ENCODE measurements around the gene CCM2.

The CCM2 gene

GRCh38 chr7:44969049-44969700, 30.8 kb upstream of the CCM2 start:
- DNase-seq (ENCODE audit: low read depth in 2 of 2) = no peak

- no peak for DNase-seq (ENCODE audit: low read depth in 2 of 2)
These were observed 30.1 kb upstream of the CCM2 start for GRCh38 chr7:44969701-44970522.

DNA sequence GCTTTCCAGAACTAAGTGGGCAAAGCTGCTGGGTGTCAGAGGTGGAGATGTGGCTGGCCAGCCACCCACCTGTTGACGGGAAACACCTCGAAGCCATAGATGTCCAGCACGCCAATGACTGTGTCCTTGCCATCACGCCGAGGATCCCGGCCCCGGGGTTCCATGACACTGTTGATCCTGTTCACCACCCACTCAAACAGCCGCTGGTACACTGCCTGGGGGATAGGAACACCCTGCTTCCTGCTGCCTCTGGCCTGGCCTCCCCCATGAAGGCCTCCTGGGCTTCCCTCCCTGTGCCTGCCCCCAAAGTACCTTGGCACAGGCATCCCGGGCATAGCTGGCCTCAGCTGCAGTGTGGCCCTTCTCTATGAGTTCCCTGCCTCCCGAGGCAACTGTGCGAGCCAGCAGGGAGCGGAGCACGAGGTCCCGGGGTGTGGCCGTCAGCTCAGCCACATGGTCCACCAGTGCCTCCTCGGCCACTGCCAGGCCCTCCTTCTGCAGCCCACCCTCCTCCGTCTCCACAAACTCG, 29.4 kb upstream of the CCM2 start:
- DNase-seq (ENCODE audit: low read depth in 2 of 2) = no peak

DNA sequence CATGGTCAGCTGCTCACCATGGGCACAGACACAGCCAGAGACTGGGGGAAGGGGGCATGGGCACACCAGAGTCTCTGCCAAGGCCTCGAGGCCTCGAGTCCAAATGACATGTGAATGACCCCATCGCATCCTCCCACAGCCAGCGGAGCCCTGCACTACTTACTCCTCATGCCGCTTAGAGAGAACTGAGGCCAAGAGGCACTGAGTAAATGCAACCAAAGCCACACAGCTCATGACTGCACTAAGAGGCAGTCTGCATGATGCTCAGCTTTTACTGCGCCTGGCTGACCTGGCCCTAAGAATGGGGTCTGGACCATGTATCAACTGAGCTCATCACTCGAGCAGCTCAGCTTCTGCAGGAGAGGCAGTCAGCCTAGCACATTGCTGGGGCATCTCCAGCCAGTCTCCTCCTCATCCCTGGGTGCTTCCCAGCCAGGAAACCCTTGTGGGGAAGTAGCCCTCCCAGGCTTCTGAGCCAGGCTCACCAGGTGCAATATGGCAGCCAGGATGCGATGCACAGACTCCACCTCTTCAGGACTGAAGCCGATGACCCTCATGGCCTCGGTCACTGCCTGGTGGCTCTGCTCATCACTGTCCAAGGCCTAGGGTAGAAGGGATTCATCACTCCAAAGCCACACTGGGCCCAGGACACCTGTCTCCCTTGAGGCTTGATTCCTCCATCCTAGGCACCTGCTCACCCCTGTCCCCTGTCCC, 28.7 kb upstream of the CCM2 start:
- DNase-seq (ENCODE audit: low read depth in 2 of 2) = no peak

GRCh38 chr7:44971902-44972441, 28.0 kb upstream of the CCM2 start:
- no peak for DNase-seq (ENCODE audit: low read depth in 2 of 2)

DNA sequence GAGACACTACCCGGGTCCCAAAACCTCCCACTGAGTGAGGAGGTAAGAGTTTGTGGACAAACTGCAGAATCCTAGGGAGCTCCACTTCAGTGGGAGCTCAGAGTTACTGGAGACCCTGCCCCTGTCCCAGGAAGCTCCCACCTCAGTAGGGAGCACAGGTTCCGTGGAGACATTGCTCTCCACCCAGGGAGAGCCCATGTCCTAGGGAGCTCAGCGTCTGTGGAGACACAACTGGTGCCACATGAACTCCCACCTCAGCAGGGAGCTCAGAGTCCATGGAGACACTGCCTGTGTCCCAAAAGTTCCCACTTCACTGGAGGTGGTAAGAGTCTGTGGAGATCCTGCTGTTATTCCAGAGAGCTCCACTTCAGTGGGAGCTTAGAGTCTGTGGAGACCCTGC, 27.4 kb upstream of the CCM2 start:
- no peak for DNase-seq (ENCODE audit: low read depth in 2 of 2)

DNA sequence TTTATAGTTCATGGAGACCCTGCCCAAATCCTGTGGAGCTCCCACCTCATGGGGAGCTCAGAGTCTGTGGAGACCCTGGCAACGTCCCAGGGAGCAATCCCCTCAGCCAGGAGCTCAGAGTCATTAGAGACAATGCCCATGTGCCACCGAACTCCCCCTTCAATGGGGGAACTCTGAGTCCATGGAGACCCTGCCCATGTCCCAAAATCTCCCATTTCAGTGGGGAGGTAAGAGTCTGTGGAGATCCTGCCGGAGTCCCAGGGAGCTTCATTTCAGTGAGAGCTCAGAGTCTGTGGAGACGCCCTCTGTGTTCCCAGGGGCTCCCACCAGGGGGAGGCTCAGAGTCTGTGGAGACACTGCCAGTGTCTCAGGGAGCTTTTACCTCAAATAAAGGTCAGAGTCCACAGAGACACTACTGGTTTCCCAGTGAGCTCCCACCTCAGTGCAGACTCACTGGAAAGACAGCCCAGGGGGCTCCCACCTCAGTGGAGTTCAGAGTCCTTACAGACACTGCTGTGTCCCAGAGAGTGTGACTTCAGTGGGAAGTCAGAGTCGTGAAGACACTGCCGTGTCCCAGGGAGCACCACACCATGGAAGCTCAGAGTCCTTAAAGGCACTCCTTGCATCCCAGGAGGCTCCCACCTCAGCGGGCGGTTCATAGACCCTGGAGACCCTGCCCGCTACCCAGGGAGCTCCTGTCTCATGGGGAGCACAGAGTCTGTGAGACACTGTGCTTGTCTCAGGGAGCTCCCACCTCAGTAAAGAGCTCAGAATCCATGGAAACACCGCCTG, 26.2 kb upstream of the CCM2 start:
- DNase-seq (ENCODE audit: low read depth in 2 of 2) = peak; percentile 45 to 54

DNA sequence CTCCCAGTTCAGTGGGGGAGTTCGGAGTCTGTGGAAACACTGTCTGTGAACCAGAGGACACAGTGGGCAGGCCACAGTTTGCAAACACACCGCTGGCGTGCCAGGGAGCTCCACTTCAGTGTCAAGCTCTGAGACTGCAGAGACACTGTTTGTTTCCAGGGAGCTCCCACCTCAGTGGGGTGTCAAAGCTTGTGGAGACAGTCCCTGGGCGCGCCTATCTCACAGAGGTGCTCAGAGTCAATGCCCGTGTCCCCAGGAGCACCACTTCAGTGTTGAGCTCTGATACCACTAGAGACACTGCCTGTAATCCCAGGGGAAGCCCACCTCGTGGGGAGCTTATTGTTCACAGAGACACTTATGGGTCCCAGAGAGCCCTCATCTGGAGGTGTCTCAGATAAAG, 25.5 kb upstream of the CCM2 start:
- no peak for DNase-seq (ENCODE audit: low read depth in 2 of 2)

DNA sequence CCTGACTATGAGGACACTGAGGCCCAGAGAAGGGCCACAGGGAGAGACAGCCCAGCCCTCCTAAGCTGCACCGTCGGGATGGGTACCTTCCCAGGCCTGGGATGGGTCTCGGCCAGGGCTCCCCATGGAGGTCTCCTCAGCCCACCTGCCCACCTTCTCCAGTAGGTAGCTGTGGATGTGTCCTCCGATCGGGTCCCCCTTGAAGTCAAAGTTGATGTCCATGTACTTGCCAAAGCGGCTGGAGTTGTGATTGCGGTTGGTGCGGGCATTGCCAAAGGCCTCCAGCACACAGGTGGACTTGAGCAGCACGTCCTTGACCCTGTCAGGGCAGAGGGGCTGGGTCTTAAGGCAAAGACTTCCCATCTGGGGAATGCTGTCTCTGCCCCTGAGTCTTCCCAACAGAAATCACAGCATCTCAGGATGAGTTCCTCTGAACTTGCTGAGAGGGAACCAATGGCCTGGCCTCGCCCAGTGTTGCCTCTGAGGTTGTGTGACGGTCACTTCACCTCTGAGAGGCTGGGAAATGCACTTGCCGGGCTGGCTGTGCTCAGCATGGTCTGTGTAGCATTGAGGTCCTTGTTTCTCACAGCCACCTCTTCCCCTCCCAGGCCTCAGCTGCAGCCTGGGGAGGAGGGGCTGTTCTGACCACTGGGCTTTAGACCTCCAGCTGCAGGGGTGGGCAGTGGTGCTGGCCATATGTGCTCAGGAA, 24.5 kb upstream of the CCM2 start:
- DNase-seq (ENCODE audit: low read depth in 2 of 2) = no peak

DNA sequence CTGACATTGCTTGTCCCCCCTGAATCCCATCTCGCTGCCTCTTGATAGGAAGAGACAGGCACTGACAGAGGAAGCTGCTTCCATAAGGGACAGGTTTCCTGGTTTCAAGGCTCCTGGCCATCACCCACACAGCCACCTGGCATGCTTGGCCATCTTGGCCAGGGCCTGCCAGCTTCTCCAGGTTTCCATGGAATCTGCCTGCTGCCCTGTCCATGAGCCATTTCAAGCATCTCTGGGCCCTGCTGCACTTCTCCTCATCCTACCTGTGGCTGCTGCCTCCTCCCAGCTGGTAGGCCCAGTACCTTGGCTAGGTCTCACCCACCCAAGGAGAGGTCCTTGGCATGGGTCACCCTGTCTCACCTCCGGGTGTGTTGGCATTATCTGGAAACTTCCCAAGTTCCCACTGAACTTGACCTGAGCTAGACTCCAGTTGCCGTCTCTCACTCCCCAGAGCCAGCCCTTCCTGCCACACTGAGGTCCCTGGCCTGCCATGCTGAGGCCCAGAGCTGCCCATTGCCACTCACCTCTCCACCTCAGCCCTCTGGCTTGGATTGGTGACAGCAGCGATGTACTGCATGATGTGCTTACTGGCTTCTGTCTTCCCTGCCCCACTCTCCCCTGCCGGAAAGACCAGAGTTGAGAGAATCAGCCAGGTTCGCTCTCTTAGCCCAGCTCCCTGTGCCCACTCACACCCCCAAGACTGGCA, 23.8 kb upstream of the CCM2 start:
- no peak for DNase-seq (ENCODE audit: low read depth in 2 of 2)

GRCh38 chr7:44976746-44977196, 23.2 kb upstream of the CCM2 start:
- no peak for DNase-seq (ENCODE audit: low read depth in 2 of 2)

DNA sequence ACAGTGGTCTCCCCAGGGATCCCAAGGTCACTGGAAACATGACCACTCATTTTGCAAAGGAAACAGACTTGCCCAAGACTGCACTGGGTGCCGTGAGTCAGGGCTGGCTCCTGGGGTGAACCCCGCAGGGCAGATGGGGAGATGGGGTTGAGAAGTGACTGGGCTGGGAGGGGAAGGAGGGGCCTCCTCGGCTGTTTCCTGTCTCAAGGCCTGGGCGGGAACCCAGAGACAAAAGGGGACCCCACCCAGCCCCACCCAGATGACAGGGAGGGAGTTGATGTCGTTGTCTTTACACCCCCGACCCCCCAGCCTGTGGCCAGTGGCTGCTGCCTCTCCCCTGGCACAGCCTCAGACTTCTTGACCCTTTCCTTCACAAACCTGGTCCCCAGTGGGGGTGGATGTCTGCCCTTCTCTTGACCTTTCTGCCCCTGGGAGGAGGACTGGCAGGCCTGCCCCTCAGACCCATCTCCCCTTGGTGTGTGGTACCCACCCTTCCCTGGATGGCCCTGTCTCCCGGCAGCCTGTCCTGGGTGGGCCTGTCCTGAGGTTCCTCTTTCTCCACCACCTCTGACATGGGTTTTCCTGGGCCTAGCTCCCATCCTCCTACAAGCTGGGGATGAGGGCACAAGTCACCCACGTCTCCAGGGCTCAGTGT, 22.6 kb upstream of the CCM2 start:
- peak in 1 of 2 donors; percentile 57 for DNase-seq (ENCODE audit: low read depth in 2 of 2)

GRCh38 chr7:44977959-44978335, 22.1 kb upstream of the CCM2 start:
- no peak for DNase-seq (ENCODE audit: low read depth in 2 of 2)

- DNase-seq (ENCODE audit: low read depth in 2 of 2) = peak; percentile 57 to 69
These were observed 21.3 kb upstream of the CCM2 start, which contains the start of gene MYO1G for GRCh38 chr7:44978511-44979366. Gene MYO1G, minus strand, starts transcription at chr7:44979015. Its CDS starts 54 bp downstream, at chr7:44978961.

GRCh38 chr7:44979481-44980392, 20.3 kb upstream of the CCM2 start:
- no peak for DNase-seq (ENCODE audit: low read depth in 2 of 2)

DNA sequence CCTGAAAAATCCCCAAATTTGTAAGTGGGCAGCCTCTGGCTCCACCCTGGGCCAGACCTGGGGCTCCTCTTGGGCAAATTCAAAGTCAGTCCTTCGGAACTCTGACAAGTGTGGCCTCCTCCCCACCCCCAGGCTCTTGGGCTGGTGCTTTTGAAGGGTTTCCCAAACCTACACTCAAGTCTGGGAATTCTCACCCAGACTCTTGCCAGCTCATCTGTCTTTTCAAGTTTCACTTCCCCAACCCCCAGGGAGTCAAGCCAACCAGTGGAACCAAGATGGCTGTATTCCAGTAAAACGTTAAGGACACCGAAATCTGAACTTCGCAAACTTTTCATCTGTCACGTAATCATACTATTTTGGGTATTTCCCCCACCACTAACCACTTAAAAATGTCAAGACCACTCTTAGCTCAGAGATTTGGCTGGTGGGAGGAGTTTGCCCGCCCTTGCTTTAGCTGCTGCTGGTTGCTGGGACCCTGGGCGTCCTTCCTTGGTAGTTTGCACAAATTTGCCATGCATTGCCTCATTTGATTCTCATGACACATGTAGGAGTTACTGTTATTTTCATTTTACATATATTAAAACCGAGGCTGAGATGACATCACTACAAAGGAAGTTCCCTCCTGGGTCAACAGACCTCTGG, 19.5 kb upstream of the CCM2 start:
- peak in 1 of 2 donors; percentile 65 for DNase-seq (ENCODE audit: low read depth in 2 of 2)
